Esophagus (tissue), 2 donors: ENCODE results near the gene SCTR. TPM values are rescaled to one million over a fixed set of nuclear protein-coding genes. Genes with fewer than 3 reads are reported as not detected.

ENCODE experiments used
- H3K27ac ChIP-seq, 2 donors: one replicate each; pipeline ENCODE4 v1.5.1; 2013; ENCODE audit warnings: low read depth in 2 of 2, mild to moderate bottlenecking in 2 of 2, inconsistent platforms in 1 of 2, low read length in 1 of 2, moderate library complexity in 1 of 2
- H3K27me3 ChIP-seq, 2 donors: one replicate each; pipeline ENCODE4 v1.6.1; 2013; ENCODE audit warnings: low read length in 2 of 2, control low read depth in 1 of 2, mild to moderate bottlenecking in 1 of 2; ENCODE audit not compliant: insufficient read depth in 2 of 2, control insufficient read depth in 1 of 2
- H3K36me3 ChIP-seq, 2 donors: one replicate each; pipeline ENCODE4 v1.6.1; 2013; ENCODE audit warnings: low read length in 1 of 2; ENCODE audit not compliant: control insufficient read depth in 2 of 2, insufficient read depth in 2 of 2
- H3K4me1 ChIP-seq, 2 donors: one replicate each; pipeline ENCODE4 v1.6.1; 2013; ENCODE audit warnings: low read length in 1 of 2; ENCODE audit not compliant: control insufficient read depth in 2 of 2, insufficient read depth in 2 of 2
- H3K4me3 ChIP-seq, 2 donors: one replicate each; pipeline ENCODE4 v1.5.1; 2013; ENCODE audit warnings: low read length in 2 of 2, mild to moderate bottlenecking in 2 of 2, low read depth in 1 of 2, moderate library complexity in 1 of 2
- H3K9me3 ChIP-seq, 2 donors: one replicate each; pipeline ENCODE4 v1.6.1; 2013; ENCODE audit warnings: mild to moderate bottlenecking in 2 of 2, low read depth in 1 of 2, low read length in 1 of 2, moderate library complexity in 1 of 2; ENCODE audit not compliant: control insufficient read depth in 2 of 2, insufficient read depth in 1 of 2
- WGBS, 2 donors: extraction: QIAGEN DNeasy Blood & Tissue Kit; methylation state at CpG; one replicate each; pipeline ENCODE4 v1.1.7; 2013; 5-methylcytosine and 5-hydroxymethylcytosine counted together
- polyA plus RNA-seq, 2 donors: library from polyadenylated mRNA; stranded (reverse); fragments of 200-250 nt; gene quantifications; one replicate each; pipeline ENCODE4 v1.2.3, GENCODE V29; 2013
- donor health status: healthy with polysubstance abuse.
- donor health status: Bipolar disorder and iron deficiency.

The SCTR gene
- polyA plus RNA-seq, 2 donors: 0.13 to 0.26 TPM

- no peak overlapping the region for H3K4me3 ChIP-seq
- 55 to 67% methylated on average over 6 of the region's 6 CpGs for WGBS, 2 donors
- H3K4me1 ChIP-seq: no peaks in the 10 kb centered on the region
- H3K27ac ChIP-seq: no peak overlapping the region
- no peaks in the 10 kb centered on the region for H3K9me3 ChIP-seq
- H3K36me3 ChIP-seq: no peaks in the 10 kb centered on the region
- no peaks in the 10 kb centered on the region for H3K27me3 ChIP-seq
Observed at GRCh38 chr2:119484834-119485233, 39.4 kb downstream of the SCTR start.

- Histone ChIP-seq H3K9me3 (no peaks in the 10 kb centered on the region), H3K27me3 (no peaks in the 10 kb centered on the region), H3K4me3 (no peak overlapping the region), H3K36me3 (no peaks in the 10 kb centered on the region), H3K4me1 (no peaks in the 10 kb centered on the region), H3K27ac (no peak overlapping the region)
- 86 to 89% methylated on average over 11 of the region's 11 CpGs for WGBS, 2 donors
Observed at GRCh38 chr2:119483896-119484718, 40.2 kb downstream of the SCTR start.

GRCh38 chr2:119483395-119483753 is 40.9 kb downstream of the SCTR start:
- Histone ChIP-seq H3K4me3 (no peak overlapping the region), H3K27ac (no peak overlapping the region), H3K27me3 (no peaks in the 10 kb centered on the region), H3K9me3 (no peaks in the 10 kb centered on the region), H3K4me1 (no peaks in the 10 kb centered on the region), H3K36me3 (no peaks in the 10 kb centered on the region)
- 76 to 83% methylated on average over 5 of the region's 5 CpGs for WGBS, 2 donors

- Histone ChIP-seq H3K4me1 (no peaks in the 10 kb centered on the region), H3K36me3 (no peaks in the 10 kb centered on the region), H3K27me3 (no peaks in the 10 kb centered on the region), H3K27ac (no peak overlapping the region), H3K4me3 (no peak overlapping the region), H3K9me3 (no peaks in the 10 kb centered on the region)
- WGBS, 2 donors: 70 to 74% methylated on average over 20 of the region's 20 CpGs
Observed at GRCh38 chr2:119482481-119483394, 41.5 kb downstream of the SCTR start.

- 73 to 85% methylated on average over 16 of the region's 16 CpGs for WGBS, 2 donors
Observed at GRCh38 chr2:119481501-119482455, 42.5 kb downstream of the SCTR start.

GRCh38 chr2:119480718-119481142 is 43.6 kb downstream of the SCTR start:
- Histone ChIP-seq H3K27ac (no peak overlapping the region), H3K4me3 (no peak overlapping the region), H3K4me1 (no peaks in the 10 kb centered on the region), H3K36me3 (no peaks in the 10 kb centered on the region), H3K27me3 (no peaks in the 10 kb centered on the region), H3K9me3 (no peaks in the 10 kb centered on the region)
- WGBS, 2 donors: 83 to 88% methylated on average over 11 of the region's 11 CpGs

More at GRCh38 chr2:119481501-119482455, 42.5 kb downstream of the SCTR start:
- Histone ChIP-seq H3K27me3 (no peaks in the 10 kb centered on the region), H3K4me1 (no peaks in the 10 kb centered on the region), H3K4me3 (no peak overlapping the region), H3K9me3 (no peaks in the 10 kb centered on the region), H3K27ac (no peak overlapping the region), H3K36me3 (no peaks in the 10 kb centered on the region)

- Histone ChIP-seq H3K27me3 (no peaks in the 10 kb centered on the region), H3K36me3 (no peaks in the 10 kb centered on the region), H3K9me3 (no peaks in the 10 kb centered on the region), H3K4me1 (no peaks in the 10 kb centered on the region), H3K4me3 (no peak overlapping the region), H3K27ac (no peak overlapping the region)
- 89 to 90% methylated on average over 5 of the region's 5 CpGs for WGBS, 2 donors
Observed at GRCh38 chr2:119480184-119480583, 44.1 kb downstream of the SCTR start.

GRCh38 chr2:119478978-119479295 is 45.3 kb downstream of the SCTR start:
- WGBS, 2 donors: 87 to 91% methylated on average over 3 of the region's 3 CpGs
- Histone ChIP-seq H3K4me1 (no peaks in the 10 kb centered on the region), H3K9me3 (no peaks in the 10 kb centered on the region), H3K4me3 (no peak overlapping the region), H3K36me3 (no peaks in the 10 kb centered on the region), H3K27me3 (no peaks in the 10 kb centered on the region), H3K27ac (no peak overlapping the region)
